Liver (tissue), 9 donors: Measurements from ENCODE around the gene LMF2. TPM values are rescaled to one million over a fixed set of nuclear protein-coding genes. Genes with fewer than 3 reads are reported as not detected.

Source experiments
- DNase-seq: peaks from one replicate; pipeline ENCODE4 v3.0.0-alpha.2; 2017; ENCODE audit warnings: low spot score
- H3K27ac ChIP-seq, 2 donors: one replicate each; pipeline ENCODE4 v1.7.0; 2013; ENCODE audit warnings: inconsistent platforms in 2 of 2, low read length in 2 of 2, control low read depth in 1 of 2, low read depth in 1 of 2, mild to moderate bottlenecking in 1 of 2
- H3K27me3 ChIP-seq, 4 donors: one replicate each; pipeline versions ENCODE4 v1.6.1 to v1.7.0; 2013; ENCODE audit warnings: low read length in 3 of 4, inconsistent platforms in 1 of 4, mild to moderate bottlenecking in 1 of 4, moderate library complexity in 1 of 4; ENCODE audit not compliant: control insufficient read depth in 4 of 4, insufficient read depth in 4 of 4
- H3K36me3 ChIP-seq, 4 donors: one replicate each; pipeline versions ENCODE4 v1.6.1 to v1.7.0; 2013; ENCODE audit warnings: low read length in 3 of 4, mild to moderate bottlenecking in 3 of 4, low read depth in 1 of 4, moderate library complexity in 1 of 4; ENCODE audit not compliant: control insufficient read depth in 4 of 4, insufficient read depth in 3 of 4
- H3K4me1 ChIP-seq, 4 donors: one replicate each; pipeline versions ENCODE4 v1.6.1 to v1.7.0; 2013; ENCODE audit warnings: low read length in 3 of 4, mild to moderate bottlenecking in 3 of 4, moderate library complexity in 1 of 4; ENCODE audit not compliant: control insufficient read depth in 4 of 4, insufficient read depth in 4 of 4
- H3K4me3 ChIP-seq, 3 donors: one replicate each; pipeline versions ENCODE4 v1.6.1 to v1.7.0; 2013; ENCODE audit warnings: low read length in 3 of 3, control low read depth in 1 of 3, low read depth in 1 of 3, mild to moderate bottlenecking in 1 of 3
- H3K9ac ChIP-seq, 2 donors: one replicate each; pipeline ENCODE4 v1.7.0; 2013; ENCODE audit warnings: low read length in 2 of 2, mild to moderate bottlenecking in 2 of 2, moderate library complexity in 2 of 2, control low read depth in 1 of 2, low read depth in 1 of 2
- H3K9me3 ChIP-seq, 4 donors: one replicate each; pipeline versions ENCODE4 v1.6.1 to v1.7.0; 2013; ENCODE audit warnings: low read length in 3 of 4; ENCODE audit not compliant: control insufficient read depth in 4 of 4
- CTCF ChIP-seq: fragments of 150-350 bp; IDR thresholded peaks from 2 replicates; pipeline ENCODE4 v1.5.1; 2017; ENCODE audit warnings: improper control_type of control experiment, low read depth, low read length; ENCODE audit not compliant: missing input control
- EGR1 ChIP-seq, 2 donors: IDR thresholded peaks; 2 replicates each; pipeline ENCODE4 v1.6.1; 2016 to 2018; ENCODE audit warnings: antibody characterized with exemption in 2 of 2, low read depth in 2 of 2
- FOXA1 ChIP-seq: IDR thresholded peaks from 2 replicates; pipeline ENCODE4 v1.6.1; 2016; ENCODE audit warnings: antibody characterized with exemption
- FOXA2 ChIP-seq: IDR thresholded peaks from 2 replicates; pipeline ENCODE4 v1.6.1; 2016; ENCODE audit warnings: antibody characterized with exemption
- GABPA ChIP-seq, 2 donors: IDR thresholded peaks in 1 of 2; conservative IDR thresholded peaks in 1 of 2; 2 replicates each; pipeline ENCODE4 v1.6.1; 2016; ENCODE audit warnings: antibody characterized with exemption in 2 of 2, mild to moderate bottlenecking in 1 of 2, moderate library complexity in 1 of 2
- HNF4A ChIP-seq, 2 donors: conservative IDR thresholded peaks; 2 replicates each; pipeline ENCODE4 v1.6.1; 2016; ENCODE audit warnings: antibody characterized with exemption in 2 of 2, mild to moderate bottlenecking in 2 of 2
- HNF4G ChIP-seq: IDR thresholded peaks from 2 replicates; pipeline ENCODE4 v1.6.1; 2016; ENCODE audit warnings: antibody characterized with exemption
- JUND ChIP-seq, 2 donors: IDR thresholded peaks; 2 replicates each; pipeline ENCODE4 v1.6.1; 2016; ENCODE audit warnings: antibody characterized with exemption in 2 of 2
- NR2F2 ChIP-seq: IDR thresholded peaks from 2 replicates; pipeline ENCODE4 v1.6.1; 2016; ENCODE audit warnings: antibody characterized with exemption
- RAD21 ChIP-seq, 2 donors: IDR thresholded peaks; 2 replicates each; pipeline ENCODE4 v1.6.1; 2016; ENCODE audit warnings: antibody characterized with exemption in 2 of 2, mild to moderate bottlenecking in 2 of 2
- RXRA ChIP-seq, 2 donors: IDR thresholded peaks; 2 replicates each; pipeline ENCODE4 v1.6.1; 2017 to 2018; ENCODE audit warnings: antibody characterized with exemption in 2 of 2, mild to moderate bottlenecking in 1 of 2
- SP1 ChIP-seq: IDR thresholded peaks from 2 replicates; pipeline ENCODE4 v1.6.1; 2018; ENCODE audit warnings: antibody characterized with exemption, mild to moderate bottlenecking
- TAF1 ChIP-seq: conservative IDR thresholded peaks from 2 replicates; pipeline ENCODE4 v1.6.1; 2016; ENCODE audit warnings: antibody characterized with exemption, mild to moderate bottlenecking
- YY1 ChIP-seq: IDR thresholded peaks from 2 replicates; pipeline ENCODE4 v1.6.1; 2016; ENCODE audit warnings: antibody characterized with exemption, mild to moderate bottlenecking
- ZBTB33 ChIP-seq: IDR thresholded peaks from 2 replicates; pipeline ENCODE4 v1.6.1; 2016; ENCODE audit warnings: antibody characterized with exemption
- WGBS: extraction: QIAGEN DNeasy Blood & Tissue Kit; methylation state at CpG from one replicate; pipeline ENCODE4 v1.1.7; 2013; 5-methylcytosine and 5-hydroxymethylcytosine counted together
- polyA plus RNA-seq, 2 donors: library from polyadenylated mRNA; stranded (reverse) in 1 of 2; unstranded in 1 of 2; fragments of 200-250 nt in 1 of 2; fragments of >200 nt in 1 of 2; fragmentation: Nextera tagmentation in 1 of 2; extraction: Ambion mirVana in 1 of 2; gene quantifications; one replicate each; pipeline versions ENCODE4 v1.2.1 to v1.2.3, GENCODE V29; 2013 to 2015
- total RNA-seq, 2 donors: library from RNA; depleted of rRNA; stranded (reverse); fragments of >200 nt; gene quantifications; one replicate each; pipeline ENCODE4 v1.2.3, GENCODE V29; 2014
- TF ChIP-seq, protein P1 (sequence below): IDR thresholded peaks from 2 replicates; pipeline ENCODE4 v1.6.1; 2016; ENCODE audit warnings: antibody characterized with exemption, mild to moderate bottlenecking
- TF ChIP-seq, protein P2 (sequence below): IDR thresholded peaks from 2 replicates; pipeline ENCODE4 v1.6.1; 2016; ENCODE audit warnings: antibody characterized with exemption
- TF ChIP-seq, protein P3 (sequence below): IDR thresholded peaks from 2 replicates; pipeline ENCODE4 v1.6.1; 2016; ENCODE audit warnings: antibody characterized with exemption
- donor health status: healthy.
- donor health status: healthy.
- donor health status: healthy.
- donor health status: healthy.
- donor health status: healthy.

Gene LMF2
- total and polyA plus RNA-seq, 4 donors: 16.7 to 35.6 (median 25.9) TPM

DNA sequence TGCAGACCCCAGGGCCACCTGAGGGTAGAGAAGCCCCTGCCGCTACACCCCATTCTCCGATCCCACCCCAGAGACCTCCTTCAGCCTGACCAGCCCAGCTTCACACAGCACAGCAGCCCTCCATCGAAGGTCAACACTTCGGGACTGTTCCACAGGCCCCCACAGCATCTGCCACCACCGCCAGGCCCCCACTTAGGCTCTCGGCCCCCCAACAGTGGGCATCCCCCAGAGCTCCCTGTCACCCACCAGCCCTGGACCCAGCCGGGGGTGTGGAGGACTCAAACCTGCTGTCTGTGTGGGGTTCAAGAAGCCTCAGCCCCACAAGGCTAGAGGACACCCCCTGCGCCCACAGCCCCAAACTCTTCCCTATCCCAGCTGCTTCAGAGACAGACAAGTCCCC, 38.9 kb downstream of the LMF2 start:
- DNase-seq: no peak
- peaks cover 2 to 26% (median 13%) of the 10 kb centered on the region in 4 donors for H3K4me1 ChIP-seq
- WGBS: 91% methylated on average over 8 of the region's 8 CpGs
- H3K4me3 ChIP-seq: no peak overlapping the region
- H3K27ac ChIP-seq: no peak overlapping the region
- H3K36me3 ChIP-seq: peaks cover 14 to 37% (median 21%) of the 10 kb centered on the region in 4 donors
- H3K9me3 ChIP-seq: no peaks in the 10 kb centered on the region
- TF ChIP-seq FOXA2 (no peak), FOXA1 (no peak), ZBTB33 (no peak), RXRA (IDR thresholded peaks at IDR 0.05) (no peak), SP1 (no peak), HNF4A (conservative IDR thresholded peaks at IDR 0.05) (no peak), GABPA (IDR thresholded peaks at IDR 0.05 in 1 of 2, conservative IDR thresholded peaks at IDR 0.05 in 1 of 2) (no peak), YY1 (no peak), TAF1 (no peak), JUND (IDR thresholded peaks at IDR 0.05) (no peak), RAD21 (IDR thresholded peaks at IDR 0.05) (no peak), NR2F2 (no peak), CTCF (no peak), EGR1 (IDR thresholded peaks at IDR 0.05; ENCODE audit: low read depth in 2 of 2) (no peak), HNF4G (no peak)
- TF ChIP-seq, protein P1, sequence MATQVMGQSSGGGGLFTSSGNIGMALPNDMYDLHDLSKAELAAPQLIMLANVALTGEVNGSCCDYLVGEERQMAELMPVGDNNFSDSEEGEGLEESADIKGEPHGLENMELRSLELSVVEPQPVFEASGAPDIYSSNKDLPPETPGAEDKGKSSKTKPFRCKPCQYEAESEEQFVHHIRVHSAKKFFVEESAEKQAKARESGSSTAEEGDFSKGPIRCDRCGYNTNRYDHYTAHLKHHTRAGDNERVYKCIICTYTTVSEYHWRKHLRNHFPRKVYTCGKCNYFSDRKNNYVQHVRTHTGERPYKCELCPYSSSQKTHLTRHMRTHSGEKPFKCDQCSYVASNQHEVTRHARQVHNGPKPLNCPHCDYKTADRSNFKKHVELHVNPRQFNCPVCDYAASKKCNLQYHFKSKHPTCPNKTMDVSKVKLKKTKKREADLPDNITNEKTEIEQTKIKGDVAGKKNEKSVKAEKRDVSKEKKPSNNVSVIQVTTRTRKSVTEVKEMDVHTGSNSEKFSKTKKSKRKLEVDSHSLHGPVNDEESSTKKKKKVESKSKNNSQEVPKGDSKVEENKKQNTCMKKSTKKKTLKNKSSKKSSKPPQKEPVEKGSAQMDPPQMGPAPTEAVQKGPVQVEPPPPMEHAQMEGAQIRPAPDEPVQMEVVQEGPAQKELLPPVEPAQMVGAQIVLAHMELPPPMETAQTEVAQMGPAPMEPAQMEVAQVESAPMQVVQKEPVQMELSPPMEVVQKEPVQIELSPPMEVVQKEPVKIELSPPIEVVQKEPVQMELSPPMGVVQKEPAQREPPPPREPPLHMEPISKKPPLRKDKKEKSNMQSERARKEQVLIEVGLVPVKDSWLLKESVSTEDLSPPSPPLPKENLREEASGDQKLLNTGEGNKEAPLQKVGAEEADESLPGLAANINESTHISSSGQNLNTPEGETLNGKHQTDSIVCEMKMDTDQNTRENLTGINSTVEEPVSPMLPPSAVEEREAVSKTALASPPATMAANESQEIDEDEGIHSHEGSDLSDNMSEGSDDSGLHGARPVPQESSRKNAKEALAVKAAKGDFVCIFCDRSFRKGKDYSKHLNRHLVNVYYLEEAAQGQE: no peak
- TF ChIP-seq, protein P2, sequence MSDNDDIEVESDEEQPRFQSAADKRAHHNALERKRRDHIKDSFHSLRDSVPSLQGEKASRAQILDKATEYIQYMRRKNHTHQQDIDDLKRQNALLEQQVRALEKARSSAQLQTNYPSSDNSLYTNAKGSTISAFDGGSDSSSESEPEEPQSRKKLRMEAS: no peak
- TF ChIP-seq, protein P3, sequence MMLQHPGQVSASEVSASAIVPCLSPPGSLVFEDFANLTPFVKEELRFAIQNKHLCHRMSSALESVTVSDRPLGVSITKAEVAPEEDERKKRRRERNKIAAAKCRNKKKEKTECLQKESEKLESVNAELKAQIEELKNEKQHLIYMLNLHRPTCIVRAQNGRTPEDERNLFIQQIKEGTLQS: no peak
- no peaks in the 10 kb centered on the region for H3K27me3 ChIP-seq
- H3K9ac ChIP-seq: no peak overlapping the region
